Activated CD4-positive, CD25-positive, alpha-beta regulatory T cell treated with anti-CD3 and anti-CD28 coated beads, Interleukin-2, amount 50 U/mL, for 24 hours (primary cell): Measurements from ENCODE around the gene DNAJC19.

Experiments used
- ATAC-seq, 2 donors: fragments of 150-1000 bp; cut with Tn5 transposase; one replicate each; pipeline ENCODE4 v1.10.0; 2021; ENCODE audit warnings: mild to moderate bottlenecking in 1 of 2, moderate library complexity in 1 of 2

DNAJC19 gene

DNA sequence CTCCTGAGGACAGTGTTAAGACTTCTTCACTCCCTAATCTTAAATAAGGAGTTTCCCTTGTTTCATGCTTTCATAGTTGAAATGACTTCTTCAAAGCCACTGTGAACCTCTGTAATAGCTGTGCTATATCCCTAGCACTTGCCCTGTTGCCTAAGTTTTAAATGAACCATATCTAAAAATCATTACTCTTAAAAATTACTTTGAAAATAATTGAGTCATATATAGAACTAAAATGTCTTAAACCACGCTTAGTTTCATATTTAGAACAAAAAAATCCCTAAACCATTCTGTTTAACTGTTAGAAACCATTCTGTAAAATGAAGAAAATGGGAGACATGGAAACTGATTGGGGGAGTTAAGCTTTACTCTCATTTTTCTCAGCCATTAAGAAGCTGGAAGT is 29.8 kb downstream of the DNAJC19 start:
- peak; percentile 72 to 73 for ATAC-seq

- no peak for ATAC-seq
Measured at GRCh38 chr3:180947761-180948390, 41.7 kb downstream of the DNAJC19 start.

DNA sequence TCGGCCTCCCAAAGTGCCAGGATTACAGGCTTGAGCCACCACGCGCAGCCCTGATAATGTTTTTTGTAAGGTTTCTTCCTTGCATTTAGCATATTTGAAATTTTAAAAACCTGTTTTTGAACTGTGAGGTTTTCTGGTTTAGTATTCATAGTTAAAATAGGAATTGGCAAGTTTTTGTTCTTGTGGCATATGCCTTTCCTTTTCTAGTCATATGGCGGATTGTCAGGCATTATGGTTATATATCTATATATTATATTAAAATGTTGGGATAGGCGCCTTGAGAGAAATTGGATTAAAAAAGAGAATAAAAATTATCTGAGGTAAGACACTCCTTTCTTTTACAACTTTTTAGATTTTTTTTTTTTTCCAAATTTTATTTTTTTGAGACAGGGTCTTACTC is 48.7 kb downstream of the DNAJC19 start:
- no peak for ATAC-seq

DNA sequence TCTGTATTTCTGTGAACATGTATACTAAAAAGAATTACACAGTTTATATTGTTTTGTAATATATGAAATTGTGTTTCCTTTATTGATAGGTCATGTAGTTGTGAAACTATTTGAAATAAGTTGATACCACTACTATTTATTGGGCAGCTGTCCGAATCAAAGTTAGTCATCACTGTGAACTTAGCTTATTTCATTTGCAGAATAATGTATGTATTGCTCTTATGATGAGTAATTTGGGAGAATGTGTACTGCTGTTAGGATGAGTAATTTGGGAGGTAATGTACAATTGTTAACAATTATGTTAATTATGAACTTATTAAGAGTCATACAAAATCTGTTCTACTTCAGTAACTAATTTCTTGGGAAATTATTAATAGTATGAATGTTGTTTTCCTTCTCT is 54.9 kb downstream of the DNAJC19 start:
- no peak for ATAC-seq
